H1 (cell line): ENCODE measurements around the gene KIF26B. TPM values are rescaled to one million over a fixed set of nuclear protein-coding genes. Genes with fewer than 3 reads are reported as not detected.

ENCODE experiments used
- CTCF ChIA-PET: fragments of 300-600 bp; sonication (Branson Sonifier 250); formaldehyde crosslinking; loops from one replicate; lab custom pipeline; 2021; ENCODE audit not compliant: partially characterized antibody; lab: Charles Lee
- POLR2A ChIA-PET: fragments of 300-600 bp; sonication (Branson Sonifier 250); formaldehyde crosslinking; loops from one replicate; lab custom pipeline; 2021; ENCODE audit warnings: inconsistent platforms; ENCODE audit not compliant: partially characterized antibody; lab: Charles Lee
- DNase-seq, 2 experiments: peaks; one replicate each; pipeline versions ENCODE4 v3.0.0 to v3.0.0-alpha.2; 2010 to 2022; ENCODE audit warnings: low spot score in 2 of 2, low read depth in 1 of 2, mixed read lengths in 1 of 2
- FAIRE-seq: peaks from 2 replicates; lab custom pipeline; 2011; peaks lifted over from hg19 to GRCh38; lab: Jason Lieb, UNC
- H2AFZ ChIP-seq: 2 replicates; pipeline ENCODE4 v1.8.1; 2012; ENCODE audit warnings: low read length, inconsistent platforms
- H2AK5ac ChIP-seq: 2 replicates; pipeline ENCODE4 v1.6.1; 2013; ENCODE audit warnings: low read depth, low read length
- H2BK120ac ChIP-seq: replicated peaks from 2 replicates; pipeline ENCODE3; 2013; ENCODE audit warnings: low read depth, low read length, inconsistent platforms
- H2BK12ac ChIP-seq: 2 replicates; pipeline ENCODE4 v1.6.1; 2013; ENCODE audit warnings: low read depth, low read length
- H2BK15ac ChIP-seq: 2 replicates; pipeline ENCODE4 v1.6.1; 2013; ENCODE audit warnings: low read length
- H2BK20ac ChIP-seq: 2 replicates; pipeline ENCODE4 v1.6.1; 2013; ENCODE audit warnings: low read length
- H2BK5ac ChIP-seq: 2 replicates; pipeline ENCODE4 v1.6.1; 2013; ENCODE audit warnings: low read depth, low read length
- H3K14ac ChIP-seq: 2 replicates; pipeline ENCODE4 v1.6.1; 2013; ENCODE audit warnings: inconsistent platforms; ENCODE audit not compliant: insufficient read length
- H3K18ac ChIP-seq: 2 replicates; pipeline ENCODE4 v1.6.1; 2013; ENCODE audit warnings: low read length; ENCODE audit errors: extremely low read depth
- H3K23ac ChIP-seq: 2 replicates; pipeline ENCODE4 v1.6.1; 2013; ENCODE audit warnings: inconsistent platforms; ENCODE audit not compliant: insufficient read length
- H3K23me2 ChIP-seq: 2 replicates; pipeline ENCODE4 v1.6.1; 2013; ENCODE audit warnings: low read depth, low read length
- H3K27ac ChIP-seq: 2 replicates; pipeline ENCODE4 v1.6.1; 2011; ENCODE audit warnings: low read depth, low read length, inconsistent platforms
- H3K27me3 ChIP-seq, 4 experiments: replicated peaks in 1 of 4; 1 replicate in 1 of 4; 2 replicates in 3 of 4; pipeline versions ENCODE4 v1.6.1 to v1.8.1; 2011 to 2013; ENCODE audit warnings: low read length in 3 of 4, mild to moderate bottlenecking in 3 of 4, inconsistent platforms in 2 of 4, mixed read lengths in 2 of 4, moderate library complexity in 1 of 4; ENCODE audit not compliant: control insufficient read depth in 3 of 4, insufficient read depth in 3 of 4; ENCODE audit errors: extremely low read depth in 1 of 4
- H3K36me3 ChIP-seq, 4 experiments: 2 replicates each; pipeline versions ENCODE4 v1.6.1 to v1.8.1; 2011 to 2013; ENCODE audit warnings: mild to moderate bottlenecking in 4 of 4, low read length in 3 of 4, moderate library complexity in 2 of 4, control low read depth in 1 of 4, inconsistent platforms in 1 of 4; ENCODE audit not compliant: insufficient read depth in 4 of 4, control insufficient read depth in 2 of 4
- H3K4ac ChIP-seq: replicated peaks from 2 replicates; pipeline ENCODE3; 2013; ENCODE audit warnings: low read length, low read depth, mixed read lengths, inconsistent platforms; ENCODE audit not compliant: insufficient read length
- H3K4me1 ChIP-seq, 4 experiments: replicated peaks in 1 of 4; 1 replicate in 1 of 4; 2 replicates in 3 of 4; pipeline versions ENCODE4 v1.6.1 to v1.8.1; 2011 to 2013; ENCODE audit warnings: low read length in 3 of 4, inconsistent platforms in 2 of 4, mixed read lengths in 1 of 4; ENCODE audit not compliant: insufficient read depth in 4 of 4, control insufficient read depth in 3 of 4
- H3K4me2 ChIP-seq, 2 experiments: 2 replicates each; pipeline versions ENCODE4 v1.6.1 to v1.8.1; 2011 to 2013; ENCODE audit warnings: low read depth in 2 of 2, low read length in 2 of 2, control low read depth in 1 of 2, inconsistent platforms in 1 of 2, mild to moderate bottlenecking in 1 of 2; ENCODE audit not compliant: insufficient read depth in 1 of 2
- H3K4me3 ChIP-seq, 4 experiments: fragments of 200-600, 300-600 bp in 1 of 4; sonication (generic), shearing (Covaris generic), sonication (Bioruptor Twin) in 1 of 4; 2 replicates each; pipeline versions ENCODE4 v1.5.1 to v1.8.1; 2011 to 2016; ENCODE audit warnings: low read length in 4 of 4, low read depth in 3 of 4, control low read depth in 2 of 4, inconsistent platforms in 2 of 4, mild to moderate bottlenecking in 2 of 4, mixed read lengths in 1 of 4, moderate library complexity in 1 of 4; ENCODE audit not compliant: insufficient read depth in 2 of 4; ENCODE audit errors: extremely low read depth in 1 of 4
- H3K56ac ChIP-seq: replicated peaks from 2 replicates; pipeline ENCODE3; 2013; ENCODE audit warnings: low read depth, mild to moderate bottlenecking, mixed read lengths, low read length, inconsistent platforms; ENCODE audit not compliant: insufficient read length
- H3K79me1 ChIP-seq: 2 replicates; pipeline ENCODE4 v1.6.1; 2013; ENCODE audit warnings: low read depth, low read length, control low read depth
- H3K79me2 ChIP-seq, 2 experiments: 2 replicates each; pipeline versions ENCODE4 v1.6.1 to v1.8.1; 2012 to 2013; ENCODE audit warnings: low read length in 2 of 2, mild to moderate bottlenecking in 2 of 2, inconsistent platforms in 1 of 2; ENCODE audit not compliant: insufficient read depth in 2 of 2, control insufficient read depth in 1 of 2
- H3K9ac ChIP-seq, 4 experiments: replicated peaks in 1 of 4; 1 replicate in 1 of 4; 2 replicates in 3 of 4; pipeline versions ENCODE4 v1.6.1 to v1.8.1; 2011 to 2013; ENCODE audit warnings: low read depth in 3 of 4, low read length in 3 of 4, control low read depth in 2 of 4, mild to moderate bottlenecking in 2 of 4, moderate library complexity in 2 of 4, inconsistent platforms in 1 of 4; ENCODE audit errors: extremely low read depth in 1 of 4
- H3K9me3 ChIP-seq, 2 experiments: 2 replicates each; pipeline versions ENCODE4 v1.6.1 to v1.8.1; 2012 to 2013; ENCODE audit warnings: mild to moderate bottlenecking in 2 of 2, moderate library complexity in 2 of 2, control low read depth in 1 of 2, inconsistent platforms in 1 of 2, low read depth in 1 of 2, low read length in 1 of 2, mixed read lengths in 1 of 2; ENCODE audit not compliant: insufficient read depth in 2 of 2
- H4K20me1 ChIP-seq, 2 experiments: replicated peaks in 1 of 2; 2 replicates each; pipeline versions ENCODE3 to v1.8.1; 2011 to 2013; ENCODE audit warnings: inconsistent platforms in 2 of 2, low read length in 2 of 2, mild to moderate bottlenecking in 1 of 2; ENCODE audit not compliant: insufficient read depth in 2 of 2, control insufficient read depth in 1 of 2
- H4K5ac ChIP-seq: 2 replicates; pipeline ENCODE4 v1.6.1; 2013; ENCODE audit warnings: low read length, low read depth, mixed read lengths, inconsistent platforms; ENCODE audit not compliant: insufficient read length
- H4K8ac ChIP-seq: 2 replicates; pipeline ENCODE4 v1.8.0; 2013; ENCODE audit warnings: mild to moderate bottlenecking, moderate library complexity, low read length, inconsistent platforms; ENCODE audit not compliant: insufficient read depth; ENCODE audit errors: extremely low read depth
- H4K91ac ChIP-seq: replicated peaks from 2 replicates; pipeline ENCODE3; 2013; ENCODE audit warnings: low read length, mixed read lengths, inconsistent platforms; ENCODE audit not compliant: insufficient read length
- CREB1 ChIP-seq: IDR thresholded peaks from 2 replicates; pipeline ENCODE4 v1.6.1; 2012; ENCODE audit warnings: inconsistent platforms
- KDM5A ChIP-seq: fragments of 200-600 bp; IDR thresholded peaks from 2 replicates; pipeline ENCODE4 v1.7.1; 2012; ENCODE audit warnings: mild to moderate bottlenecking, low read length, inconsistent platforms, mixed read lengths
- SRF ChIP-seq: IDR thresholded peaks from 2 replicates; pipeline ENCODE4 v1.6.1; 2011; ENCODE audit warnings: mild to moderate bottlenecking, low read depth, low read length, moderate library complexity
- ZNF274 ChIP-seq: IDR thresholded peaks from 2 replicates; pipeline ENCODE4 v1.7.0; 2012; ENCODE audit warnings: low read length, borderline replicate concordance; ENCODE audit errors: extremely low read depth
- WGBS, 2 experiments: shearing (Covaris generic) in 1 of 2; methylation state at CpG; one replicate each; pipeline versions ENCODE4 v1.1.6 to v1.1.7; 2013 to 2015; ENCODE audit warnings: low lambda C conversion rate in 2 of 2, mixed read lengths in 2 of 2, inconsistent platforms in 1 of 2, low coverage in 1 of 2, missing lambda C conversion rate in 1 of 2; ENCODE audit not compliant: insufficient replicate concordance in 2 of 2, insufficient coverage in 1 of 2, insufficient read length in 1 of 2; ENCODE audit errors: extremely low coverage in 1 of 2, missing lambda C conversion rate in 1 of 2; 5-methylcytosine and 5-hydroxymethylcytosine counted together
- polyA plus RNA-seq, 7 experiments: library from polyadenylated mRNA; depleted of rRNA in 3 of 7; stranded (reverse) in 5 of 7; unstranded in 2 of 7; fragments of >200 nt in 5 of 7; fragments of 200-250 nt in 2 of 7; gene quantifications; 1 replicate in 5 of 7; 2 replicates in 1 of 7; 4 replicates in 1 of 7; pipeline versions ENCODE4 v1.2.1 to v1.2.3, GENCODE V29; 2011 to 2013; ENCODE audit warnings: missing spikeins in 2 of 7, mixed read lengths in 2 of 7
- total RNA-seq: library from RNA; stranded (reverse); fragmentation: NEBNext Ultra II Directional; extraction: Animal tissue kit (Norgen Biotek cat#: 25700); gene quantifications from 2 replicates; pipeline ENCODE4 v1.2.1, GENCODE V29; 2021
- TF ChIP-seq, protein P1 (sequence below): IDR thresholded peaks from 2 replicates; pipeline ENCODE4 v1.6.1; 2011; ENCODE audit warnings: low read depth, mild to moderate bottlenecking, low read length; ENCODE audit not compliant: insufficient read depth

The KIF26B gene
- total and polyA plus RNA-seq, 2 of the 8 experiments (the other 6 are each of a cell fraction or from before 2014, with no cell fraction given), result 0.06 to 0.28 TPM

DNA sequence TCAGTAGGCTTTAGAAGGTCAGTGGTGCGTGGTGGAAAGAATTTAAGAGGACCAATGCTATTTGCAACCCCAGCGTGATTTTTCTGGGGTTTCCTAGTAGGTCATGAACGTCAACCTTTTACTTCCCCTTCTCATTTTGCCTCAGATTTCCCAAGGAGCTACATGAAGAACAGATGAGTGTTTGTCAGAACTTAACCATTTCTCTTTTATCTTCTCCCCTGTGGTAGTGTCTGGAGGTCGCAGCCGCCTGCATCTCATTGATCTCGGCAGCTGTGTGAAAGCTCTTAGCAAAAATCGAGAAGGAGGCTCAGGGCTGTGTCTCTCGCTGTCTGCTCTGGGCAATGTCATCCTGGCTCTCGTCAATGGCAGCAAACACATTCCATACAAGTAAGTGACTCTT is 491.1 kb downstream of the KIF26B start:
- no peak overlapping the region for H4K5ac ChIP-seq
- no peak overlapping the region for H3K23ac ChIP-seq
- no peak overlapping the region for H4K91ac ChIP-seq
- H2BK15ac ChIP-seq, result no peak overlapping the region
- CTCF ChIA-PET, result interaction anchor here (1.1 kb wide), 2 partner anchors 10 to 154 kb away, joined by 3 to 4 read pairs; no protein-coding TSS in a partner anchor
- H3K4me3 ChIP-seq, result no peak overlapping the region
- no peak overlapping the region for H2BK12ac ChIP-seq
- FAIRE-seq, result no peak
- no peak overlapping the region for H2BK120ac ChIP-seq
- H4K20me1 ChIP-seq, result no peaks in the 10 kb centered on the region
- H3K14ac ChIP-seq, result no peak overlapping the region
- H3K18ac ChIP-seq, result no peak overlapping the region
- H3K36me3 ChIP-seq, result no peaks in the 10 kb centered on the region
- no peak overlapping the region for H3K9ac ChIP-seq
- no peak overlapping the region for H3K4me2 ChIP-seq
- H3K9me3 ChIP-seq, result peaks cover 3 to 11% of the 10 kb centered on the region in 2 experiments; a peak in 2 of 4 replicates
- DNase-seq, result no peak
- no peak overlapping the region for H3K27ac ChIP-seq
- H3K4me1 ChIP-seq, result peaks cover 0 to 3% (median 2%) of the 10 kb centered on the region in 4 experiments; a peak in 1 of 7 replicates
- no peaks in the 10 kb centered on the region for H3K27me3 ChIP-seq
- H3K79me2 ChIP-seq, result no peaks in the 10 kb centered on the region
- H3K4ac ChIP-seq, result no peak overlapping the region
- no peak overlapping the region for H2AFZ ChIP-seq
- TF ChIP-seq SRF, result no peak
- TF ChIP-seq, protein P1, sequence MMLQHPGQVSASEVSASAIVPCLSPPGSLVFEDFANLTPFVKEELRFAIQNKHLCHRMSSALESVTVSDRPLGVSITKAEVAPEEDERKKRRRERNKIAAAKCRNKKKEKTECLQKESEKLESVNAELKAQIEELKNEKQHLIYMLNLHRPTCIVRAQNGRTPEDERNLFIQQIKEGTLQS, result no peak
- TF ChIP-seq KDM5A, result no peak
- TF ChIP-seq CREB1, result no peak
- TF ChIP-seq ZNF274, result no peak
- H3K23me2 ChIP-seq, result no peaks in the 10 kb centered on the region
- H3K79me1 ChIP-seq, result no peaks in the 10 kb centered on the region
- WGBS, 2 experiments, result 89% methylated on average over 9 of the region's 9 CpGs; no CpG with 5 or more reads in 1 of the 2 experiments
- H2AK5ac ChIP-seq, result no peak overlapping the region
- POLR2A ChIA-PET, result no interaction called here
- no peak overlapping the region for H2BK5ac ChIP-seq
- no peak overlapping the region for H4K8ac ChIP-seq
- no peak overlapping the region for H2BK20ac ChIP-seq
- no peak overlapping the region for H3K56ac ChIP-seq
